GM23248 (cell line): ENCODE data around the gene ERBB4. TPM values are rescaled to one million over a fixed set of nuclear protein-coding genes. Genes with fewer than 3 reads are reported as not detected.

Experiments
- DNase-seq: peaks from one replicate; pipeline ENCODE4 v3.0.0-alpha.2; 2015
- H2AFZ ChIP-seq: fragments of 200-600 bp; sonication (generic); 2 replicates; pipeline ENCODE4 v1.6.1; 2016; ENCODE audit warnings: antibody characterized with exemption
- H3F3A ChIP-seq: fragments of 200-600 bp; sonication (generic); 2 replicates; pipeline ENCODE4 v1.6.1; 2016; ENCODE audit warnings: mild to moderate bottlenecking, antibody characterized with exemption, mixed run types; ENCODE audit not compliant: insufficient read depth
- H3K27ac ChIP-seq: fragments of 200-600 bp; sonication (generic); 2 replicates; pipeline ENCODE4 v1.5.1; 2016; ENCODE audit warnings: mild to moderate bottlenecking
- H3K27me3 ChIP-seq: fragments of 200-600 bp; sonication (generic); replicated peaks from 2 replicates; pipeline ENCODE4 v1.6.1; 2016; ENCODE audit warnings: mild to moderate bottlenecking; ENCODE audit not compliant: insufficient read depth
- H3K36me3 ChIP-seq: fragments of 200-600 bp; sonication (generic); 2 replicates; pipeline ENCODE4 v1.6.1; 2016; ENCODE audit warnings: low read depth, mild to moderate bottlenecking
- H3K4me1 ChIP-seq: fragments of 200-600 bp; sonication (generic); 2 replicates; pipeline ENCODE4 v1.6.1; 2016; ENCODE audit warnings: mild to moderate bottlenecking; ENCODE audit not compliant: insufficient read depth
- H3K4me2 ChIP-seq: fragments of 200-600 bp; sonication (generic); one replicate; pipeline ENCODE4 v1.6.1; 2016; ENCODE audit warnings: mild to moderate bottlenecking; ENCODE audit not compliant: unreplicated experiment
- H3K4me3 ChIP-seq: fragments of 200-600 bp; sonication (generic); 2 replicates; pipeline ENCODE4 v1.5.1; 2016; ENCODE audit warnings: mild to moderate bottlenecking
- H3K79me2 ChIP-seq: fragments of 200-600 bp; sonication (generic); 2 replicates; pipeline ENCODE4 v1.6.1; 2016; ENCODE audit warnings: mild to moderate bottlenecking; ENCODE audit not compliant: insufficient read depth
- H3K9ac ChIP-seq: fragments of 200-600 bp; sonication (generic); 2 replicates; pipeline ENCODE4 v1.6.1; 2016; ENCODE audit warnings: mild to moderate bottlenecking
- H3K9me2 ChIP-seq: fragments of 200-600 bp; sonication (generic); 2 replicates; pipeline ENCODE4 v1.6.1; 2016; ENCODE audit warnings: mixed run types, mild to moderate bottlenecking, moderate library complexity; ENCODE audit not compliant: insufficient read depth
- H3K9me3 ChIP-seq: fragments of 200-600 bp; sonication (generic); one replicate; pipeline ENCODE4 v1.6.1; 2017; ENCODE audit warnings: low read depth
- H4K20me1 ChIP-seq: fragments of 200-600 bp; sonication (generic); 2 replicates; pipeline ENCODE4 v1.6.0; 2016; ENCODE audit not compliant: insufficient read depth
- EZH2 ChIP-seq: fragments of 200-600 bp; sonication (generic); IDR thresholded peaks from 2 replicates; pipeline ENCODE4 v1.6.1; 2018; ENCODE audit warnings: antibody characterized with exemption, mild to moderate bottlenecking; ENCODE audit not compliant: insufficient read depth, poor library complexity, severe bottlenecking
- EZH2phosphoT487 ChIP-seq: fragments of 200-600 bp; sonication (generic); IDR thresholded peaks from 2 replicates; pipeline ENCODE4 v1.6.1; 2018; ENCODE audit warnings: antibody characterized with exemption, moderate library complexity, mild to moderate bottlenecking, low read depth; ENCODE audit not compliant: insufficient read depth
- whole genome bisulfite sequencing, 2 experiments: methylation state at CpG; one replicate each; pipeline ENCODE4 v1.1.6; 2015 to 2017; ENCODE audit warnings: low lambda C conversion rate in 2 of 2, low coverage in 1 of 2; ENCODE audit errors: missing lambda C conversion rate in 2 of 2; 5-methylcytosine and 5-hydroxymethylcytosine counted together
- in situ Hi-C: fragments of 300-500 bp; cut with MboI; formaldehyde crosslinking; loops from 2 replicates; pipeline ENCODE4 v1.15.0; 2020
- polyA plus RNA-seq: library from polyadenylated mRNA; unstranded; fragments of >200 nt; fragmentation: Nextera tagmentation; extraction: Ambion mirVana; gene quantifications from 2 replicates; pipeline ENCODE4 v1.2.1, GENCODE V29; 2016
- total RNA-seq: library from RNA; depleted of rRNA; stranded (reverse); fragments of >200 nt; shearing (Covaris generic); gene quantifications from 2 replicates; pipeline ENCODE4 v1.2.3, GENCODE V29; 2014

The ERBB4 gene
- total and polyA plus RNA-seq, 2 experiments from 2014 or later: not detected

GRCh38 chr2:212117926-212118325, 420.7 kb downstream of the ERBB4 start:
- no peak for DNase-seq
- H4K20me1 ChIP-seq: no peaks in the 10 kb centered on the region
- no peaks in the 10 kb centered on the region for H3F3A ChIP-seq
- no peak overlapping the region for H3K27ac ChIP-seq
- TF ChIP-seq EZH2phosphoT487 (no peak), EZH2 (no peak)
- H3K36me3 ChIP-seq: no peaks in the 10 kb centered on the region
- WGBS, 2 experiments: 5% methylated on average over 2 of the region's 2 CpGs
- in situ Hi-C loops: no loop called here
- H3K4me2 ChIP-seq: no peak overlapping the region
- no peak overlapping the region for H3K9ac ChIP-seq
- no peaks in the 10 kb centered on the region for H3K9me2 ChIP-seq
- H2AFZ ChIP-seq: no peak overlapping the region
- H3K4me1 ChIP-seq: no peaks in the 10 kb centered on the region
- no peaks in the 10 kb centered on the region for H3K79me2 ChIP-seq
- peaks cover 3% of the 10 kb centered on the region for H3K27me3 ChIP-seq
- no peak overlapping the region for H3K4me3 ChIP-seq
- H3K9me3 ChIP-seq: no peaks in the 10 kb centered on the region

GRCh38 chr2:212114489-212114888, 424.1 kb downstream of the ERBB4 start:
- no peak for TF ChIP-seq EZH2
- no peak for TF ChIP-seq EZH2phosphoT487
- 21 to 38% methylated on average over 1 of the region's 1 CpG for WGBS, 2 experiments
- no peak overlapping the region for H3K4me2 ChIP-seq
- no peaks in the 10 kb centered on the region; the same call in 1 of the 2 replicates for H3K27me3 ChIP-seq
- no peaks in the 10 kb centered on the region for H4K20me1 ChIP-seq
- no peak overlapping the region for H3K27ac ChIP-seq
- no peaks in the 10 kb centered on the region for H3K36me3 ChIP-seq
- H3K79me2 ChIP-seq: no peaks in the 10 kb centered on the region
- H2AFZ ChIP-seq: no peak overlapping the region
- no peak for DNase-seq
- no peak overlapping the region for H3K4me3 ChIP-seq
- no peaks in the 10 kb centered on the region for H3F3A ChIP-seq
- no peaks in the 10 kb centered on the region for H3K4me1 ChIP-seq
- in situ Hi-C loops: no loop called here
- no peaks in the 10 kb centered on the region for H3K9me3 ChIP-seq
- no peak overlapping the region for H3K9ac ChIP-seq
- no peaks in the 10 kb centered on the region for H3K9me2 ChIP-seq

- TF ChIP-seq EZH2 (no peak), EZH2phosphoT487 (no peak)
- in situ Hi-C loops: no loop called here
- no peaks in the 10 kb centered on the region for H3K9me3 ChIP-seq
Measured at GRCh38 chr2:212112401-212112800, 426.2 kb downstream of the ERBB4 start.

GRCh38 chr2:212109792-212110680, 428.6 kb downstream of the ERBB4 start:
- Histone ChIP-seq H3K4me2 (no peak overlapping the region), H4K20me1 (no peaks in the 10 kb centered on the region), H3K4me1 (no peaks in the 10 kb centered on the region), H3K27me3 (no peaks in the 10 kb centered on the region), H3K4me3 (no peak overlapping the region), H3K9me2 (no peaks in the 10 kb centered on the region), H2AFZ (no peak overlapping the region), H3K27ac (no peak overlapping the region), H3K79me2 (no peaks in the 10 kb centered on the region), H3K9me3 (no peaks in the 10 kb centered on the region), H3K9ac (no peak overlapping the region), H3K36me3 (no peaks in the 10 kb centered on the region), H3F3A (no peaks in the 10 kb centered on the region)
- DNase-seq: no peak
- TF ChIP-seq EZH2phosphoT487: no peak
- no peak for TF ChIP-seq EZH2
- in situ Hi-C loops: no loop called here
- 16 to 17% methylated on average over 7 of the region's 7 CpGs for WGBS, 2 experiments

More at GRCh38 chr2:212112401-212112800, 426.2 kb downstream of the ERBB4 start:
- H3K4me1 ChIP-seq: no peaks in the 10 kb centered on the region
- H3K4me3 ChIP-seq: no peak overlapping the region
- no peaks in the 10 kb centered on the region for H3F3A ChIP-seq
- H3K27ac ChIP-seq: no peak overlapping the region
- H3K9ac ChIP-seq: no peak overlapping the region
- DNase-seq: no peak
- no peaks in the 10 kb centered on the region for H3K9me2 ChIP-seq
- no peaks in the 10 kb centered on the region for H4K20me1 ChIP-seq
- 23 to 38% methylated on average over 3 of the region's 3 CpGs for WGBS, 2 experiments
- H3K4me2 ChIP-seq: no peak overlapping the region
- no peaks in the 10 kb centered on the region; the same call in 1 of the 2 replicates for H3K27me3 ChIP-seq
- H3K36me3 ChIP-seq: no peaks in the 10 kb centered on the region
- no peaks in the 10 kb centered on the region for H3K79me2 ChIP-seq
- H2AFZ ChIP-seq: no peak overlapping the region
